AG04449 (cell line): ENCODE measurements around the gene HNRNPUL1.

Source experiments
- CTCF ChIA-PET: fragments of 350-600 bp; formaldehyde crosslinking; extraction: SDS; loops from one replicate; lab custom pipeline; 2021; ENCODE audit warnings: antibody characterized with exemption; lab: Yijun Ruan, JAX
- POLR2A ChIA-PET: fragments of 400-600, 350-600 bp; formaldehyde crosslinking; extraction: SDS; loops from one replicate; lab custom pipeline; 2020; ENCODE audit warnings: antibody characterized with exemption, inconsistent platforms; lab: Yijun Ruan, JAX
- DNase-seq: peaks from one replicate; pipeline ENCODE4 v3.0.0-alpha.2; 2010; ENCODE audit warnings: low read depth, low spot score
- H3K4me3 ChIP-seq: 2 replicates; pipeline ENCODE4 v1.5.1; 2011; ENCODE audit warnings: low read depth, mild to moderate bottlenecking, control low read depth, low read length
- TF ChIP-seq, protein P1 (sequence below): IDR thresholded peaks from one replicate; pipeline ENCODE4 v1.5.1; 2011; ENCODE audit warnings: mild to moderate bottlenecking, moderate library complexity, low read length, control low read depth, inconsistent platforms; ENCODE audit not compliant: insufficient read depth; ENCODE audit errors: missing control alignments

HNRNPUL1 gene

DNA sequence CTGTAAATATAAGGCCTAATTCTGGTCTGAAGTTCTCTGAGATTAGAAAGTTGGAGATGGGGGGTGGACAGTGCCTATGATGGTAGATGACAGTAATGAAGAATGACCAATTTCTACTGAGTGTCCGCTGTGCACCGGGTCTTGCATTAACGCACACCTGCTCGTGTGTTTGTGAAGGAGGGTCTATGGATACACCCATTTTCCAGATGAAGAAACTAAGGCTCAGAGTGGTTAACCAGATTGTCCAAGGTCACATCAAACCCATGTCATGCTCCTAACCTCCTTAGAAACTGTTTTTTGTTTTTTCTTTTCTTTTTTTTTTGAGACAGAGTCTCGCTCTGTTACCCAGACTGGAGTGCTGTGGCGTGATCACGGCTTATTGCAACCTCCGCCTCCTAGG is 31.5 kb upstream of the HNRNPUL1 start:
- TF ChIP-seq, protein P1, sequence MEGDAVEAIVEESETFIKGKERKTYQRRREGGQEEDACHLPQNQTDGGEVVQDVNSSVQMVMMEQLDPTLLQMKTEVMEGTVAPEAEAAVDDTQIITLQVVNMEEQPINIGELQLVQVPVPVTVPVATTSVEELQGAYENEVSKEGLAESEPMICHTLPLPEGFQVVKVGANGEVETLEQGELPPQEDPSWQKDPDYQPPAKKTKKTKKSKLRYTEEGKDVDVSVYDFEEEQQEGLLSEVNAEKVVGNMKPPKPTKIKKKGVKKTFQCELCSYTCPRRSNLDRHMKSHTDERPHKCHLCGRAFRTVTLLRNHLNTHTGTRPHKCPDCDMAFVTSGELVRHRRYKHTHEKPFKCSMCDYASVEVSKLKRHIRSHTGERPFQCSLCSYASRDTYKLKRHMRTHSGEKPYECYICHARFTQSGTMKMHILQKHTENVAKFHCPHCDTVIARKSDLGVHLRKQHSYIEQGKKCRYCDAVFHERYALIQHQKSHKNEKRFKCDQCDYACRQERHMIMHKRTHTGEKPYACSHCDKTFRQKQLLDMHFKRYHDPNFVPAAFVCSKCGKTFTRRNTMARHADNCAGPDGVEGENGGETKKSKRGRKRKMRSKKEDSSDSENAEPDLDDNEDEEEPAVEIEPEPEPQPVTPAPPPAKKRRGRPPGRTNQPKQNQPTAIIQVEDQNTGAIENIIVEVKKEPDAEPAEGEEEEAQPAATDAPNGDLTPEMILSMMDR = no peak
- CTCF ChIA-PET = interaction anchor here (1.2 kb wide), 1 partner anchor 29 kb away, joined by 3 read pairs; no protein-coding TSS in a partner anchor
- POLR2A ChIA-PET = interaction anchor here (0.8 kb wide), 1 partner anchor 89 kb away, joined by 3 read pairs; no protein-coding TSS in a partner anchor
- DNase-seq = no peak
- no peak overlapping the region for H3K4me3 ChIP-seq

DNA sequence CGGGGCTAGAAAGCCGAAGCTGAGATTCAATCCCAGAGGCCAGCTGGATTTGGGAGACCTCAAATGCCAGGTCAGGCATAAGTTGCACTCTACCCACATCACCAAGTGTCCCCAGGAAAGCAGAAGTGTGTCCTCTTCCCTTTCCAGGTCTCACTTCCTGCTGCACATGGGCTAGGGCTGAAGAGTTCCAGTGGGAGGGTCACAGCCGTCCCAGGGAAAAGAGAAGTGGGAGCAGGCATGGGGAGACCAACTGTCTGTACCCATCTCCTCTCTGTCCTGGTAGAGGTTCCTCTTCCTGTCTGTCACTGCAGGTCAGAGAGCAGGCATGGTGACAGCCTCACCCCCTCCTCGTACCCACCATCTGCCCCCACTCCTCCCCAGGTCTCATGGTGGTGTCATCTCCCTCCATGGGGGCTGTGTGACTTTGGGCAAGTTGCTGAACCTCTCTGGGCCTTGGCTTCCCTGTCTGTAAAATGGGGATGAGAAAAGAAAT is 30.4 kb upstream of the HNRNPUL1 start:
- ChIA-PET CTCF (interaction anchor here (1.1 to 1.8 kb wide), 3 partner anchors 10 to 30 kb away, joined by 3 to 7 read pairs (median 3); no protein-coding TSS in a partner anchor), POLR2A (interaction anchor here (0.5 to 0.9 kb wide), 2 partner anchors 11 to 13 kb away, joined by 3 to 5 read pairs; no protein-coding TSS in a partner anchor)

DNA sequence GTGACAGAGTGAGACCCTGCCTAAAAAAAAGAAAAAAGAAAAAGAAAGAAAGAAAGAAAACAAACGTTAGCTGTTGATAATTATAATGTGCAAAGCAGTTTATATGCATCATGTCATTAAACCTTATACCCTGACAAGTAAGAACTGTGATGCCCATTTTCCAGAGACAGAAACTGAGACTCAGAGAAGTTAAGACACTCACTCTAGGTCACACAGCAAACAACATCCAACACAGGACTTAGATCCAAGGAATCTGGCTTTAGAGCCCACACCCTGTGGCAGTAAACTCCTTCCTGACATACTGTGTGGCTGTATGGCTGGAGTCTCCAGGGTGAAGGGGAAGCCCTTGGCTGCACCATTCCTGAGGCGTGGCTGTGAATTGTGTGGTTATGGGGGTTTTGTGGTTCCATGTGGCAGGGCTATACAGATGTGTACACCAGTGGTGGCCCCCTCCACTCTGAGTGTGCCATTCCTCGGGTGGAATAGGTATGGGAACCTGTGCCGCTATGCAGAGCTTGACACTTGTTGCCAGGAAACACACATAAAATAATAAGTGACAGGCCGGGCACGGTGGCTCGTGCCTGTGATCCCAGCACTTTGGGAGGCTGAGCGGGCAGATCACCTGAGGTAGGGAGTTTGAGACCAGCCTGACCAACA is 29.5 kb upstream of the HNRNPUL1 start:
- ChIA-PET CTCF (interaction anchor here (0.5 to 1.8 kb wide), 4 partner anchors 10 to 122 kb away, joined by 3 to 7 read pairs (median 3); partner anchors contain the start of gene AXL), POLR2A (interaction anchor here (0.6 to 2.3 kb wide), 3 partner anchors 9 to 55 kb away, joined by 3 to 10 read pairs (median 3); no protein-coding TSS in a partner anchor)
- H3K4me3 ChIP-seq = no peak overlapping the region
- DNase-seq = no peak
- TF ChIP-seq, protein P1 = no peak

More for the DNA sequence above, 30.4 kb upstream of the HNRNPUL1 start:
- no peak overlapping the region for H3K4me3 ChIP-seq
- TF ChIP-seq, protein P1 = no peak
- DNase-seq = no peak

DNA sequence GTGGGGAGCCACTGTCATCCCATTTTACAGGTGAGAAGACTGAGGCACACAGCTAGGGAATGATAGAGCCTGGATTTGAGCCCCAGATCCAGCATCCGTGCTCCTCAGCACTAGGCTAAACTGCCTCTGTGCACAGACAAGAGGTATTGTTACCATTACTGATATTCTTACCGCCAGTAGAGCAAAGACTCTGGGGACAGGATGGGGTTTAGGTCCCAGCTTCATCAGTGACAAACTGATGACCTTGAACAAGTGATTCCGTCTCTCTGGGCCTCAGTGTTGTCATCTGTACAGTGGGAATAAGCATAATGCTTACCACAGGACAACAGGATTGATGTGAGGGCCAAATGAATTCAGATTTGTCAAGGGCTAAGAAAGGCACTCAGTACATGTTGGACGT is 28.7 kb upstream of the HNRNPUL1 start:
- POLR2A ChIA-PET = interaction anchor here (1.2 to 2.3 kb wide), 2 partner anchors 9 to 31 kb away, joined by 3 to 10 read pairs; no protein-coding TSS in a partner anchor
- CTCF ChIA-PET = interaction anchor here (0.5 to 1.1 kb wide), 3 partner anchors 16 to 121 kb away, joined by 3 read pairs; partner anchors contain the start of gene AXL
- DNase-seq = no peak
- TF ChIP-seq, protein P1 = no peak
- no peak overlapping the region for H3K4me3 ChIP-seq

DNA sequence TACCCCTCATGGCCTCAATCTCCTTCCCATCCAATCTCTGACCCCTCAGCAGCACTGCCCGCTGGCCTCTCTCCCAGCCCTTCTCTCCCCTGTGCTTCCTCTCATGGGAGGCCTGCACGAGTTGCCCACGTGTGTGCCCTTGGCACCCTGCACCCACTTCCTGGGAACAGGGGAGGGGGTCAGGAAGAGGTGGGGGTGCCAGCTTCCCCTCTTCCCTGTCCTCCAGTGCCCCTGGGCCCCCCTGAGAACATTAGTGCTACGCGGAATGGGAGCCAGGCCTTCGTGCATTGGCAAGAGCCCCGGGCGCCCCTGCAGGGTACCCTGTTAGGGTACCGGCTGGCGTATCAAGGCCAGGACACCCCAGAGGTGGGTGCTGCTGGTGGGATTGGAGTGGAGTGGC is 25.9 kb upstream of the HNRNPUL1 start:
- ChIA-PET POLR2A (no interaction called here), CTCF (interaction anchor here (1.2 to 1.6 kb wide), 2 partner anchors 25 to 71 kb away, joined by 3 to 6 read pairs; no protein-coding TSS in a partner anchor)
- TF ChIP-seq, protein P1 = no peak
- no peak for DNase-seq
- no peak overlapping the region for H3K4me3 ChIP-seq

DNA sequence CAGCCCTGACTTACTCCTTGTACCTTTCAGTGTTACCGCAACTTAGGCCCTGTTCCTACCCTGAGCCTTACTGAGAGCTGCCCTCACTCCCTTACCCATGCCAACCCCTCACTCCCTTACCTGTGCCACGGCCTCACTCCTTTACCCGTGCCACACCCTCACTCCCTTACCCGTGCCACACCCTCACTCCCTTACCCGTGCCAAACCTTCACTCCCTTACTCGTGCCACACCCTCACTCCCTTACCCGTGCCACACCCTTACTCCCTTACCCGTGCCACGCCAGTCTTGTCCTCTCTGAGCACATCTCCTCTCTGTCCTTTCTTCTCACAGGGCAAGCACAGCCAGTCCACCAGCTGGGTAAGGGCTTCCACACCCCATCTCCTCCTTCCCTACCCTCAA is 24.8 kb upstream of the HNRNPUL1 start:
- TF ChIP-seq, protein P1 = no peak
- ChIA-PET CTCF (interaction anchor here (1.6 kb wide), 1 partner anchor 24 kb away, joined by 6 read pairs; no protein-coding TSS in a partner anchor), POLR2A (no interaction called here)
- H3K4me3 ChIP-seq = no peak overlapping the region
- DNase-seq = no peak
